ENCODE results near the gene CCDC57.

DNA sequence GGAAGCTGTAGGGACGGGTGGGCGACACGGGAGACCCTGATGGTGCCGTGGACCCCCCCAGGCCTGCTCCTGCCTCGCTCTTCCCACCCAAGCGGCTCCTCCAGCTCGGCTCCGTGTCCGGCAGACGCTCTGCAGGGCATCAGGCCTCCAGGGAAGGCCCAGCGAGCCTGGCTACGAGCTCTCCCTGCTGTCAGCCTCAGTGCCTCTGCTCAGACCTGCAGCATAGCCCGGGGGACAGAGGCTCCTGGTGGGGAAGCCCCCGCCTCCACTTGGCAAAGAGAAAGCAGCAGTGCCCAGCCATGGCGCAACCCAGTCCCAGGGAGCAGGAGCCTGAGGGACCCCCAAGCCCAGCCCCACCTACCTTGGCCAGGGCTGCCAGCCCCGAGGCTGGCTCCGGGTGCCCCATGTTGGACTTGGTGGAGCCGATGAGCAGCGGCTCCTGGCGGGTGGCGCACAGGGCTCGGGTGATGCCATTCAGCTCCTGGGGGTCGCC, 120.5 kb downstream of the CCDC57 start:
- TF ChIP-seq, protein P1, sequence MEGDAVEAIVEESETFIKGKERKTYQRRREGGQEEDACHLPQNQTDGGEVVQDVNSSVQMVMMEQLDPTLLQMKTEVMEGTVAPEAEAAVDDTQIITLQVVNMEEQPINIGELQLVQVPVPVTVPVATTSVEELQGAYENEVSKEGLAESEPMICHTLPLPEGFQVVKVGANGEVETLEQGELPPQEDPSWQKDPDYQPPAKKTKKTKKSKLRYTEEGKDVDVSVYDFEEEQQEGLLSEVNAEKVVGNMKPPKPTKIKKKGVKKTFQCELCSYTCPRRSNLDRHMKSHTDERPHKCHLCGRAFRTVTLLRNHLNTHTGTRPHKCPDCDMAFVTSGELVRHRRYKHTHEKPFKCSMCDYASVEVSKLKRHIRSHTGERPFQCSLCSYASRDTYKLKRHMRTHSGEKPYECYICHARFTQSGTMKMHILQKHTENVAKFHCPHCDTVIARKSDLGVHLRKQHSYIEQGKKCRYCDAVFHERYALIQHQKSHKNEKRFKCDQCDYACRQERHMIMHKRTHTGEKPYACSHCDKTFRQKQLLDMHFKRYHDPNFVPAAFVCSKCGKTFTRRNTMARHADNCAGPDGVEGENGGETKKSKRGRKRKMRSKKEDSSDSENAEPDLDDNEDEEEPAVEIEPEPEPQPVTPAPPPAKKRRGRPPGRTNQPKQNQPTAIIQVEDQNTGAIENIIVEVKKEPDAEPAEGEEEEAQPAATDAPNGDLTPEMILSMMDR (IDR thresholded peaks at IDR 0.05) = no peak
- no peak for TF ChIP-seq POLR2A (IDR thresholded peaks at IDR 0.05)

All from heart left ventricle (tissue), 13 donors.